Medulla oblongata (tissue), 1 donor: Measurements from ENCODE around the gene GAREM2.

Experiments used
- DNase-seq: peaks from one replicate; pipeline ENCODE4 v3.0.0-alpha.2; 2015; ENCODE audit errors: extremely low spot score

The GAREM2 gene

GRCh38 chr2:26237868-26238267, 65.0 kb downstream of the GAREM2 start:
- DNase-seq = no peak

- DNase-seq = no peak
Observed at GRCh38 chr2:26238311-26238958, 65.5 kb downstream of the GAREM2 start.
